H7 (cell line): ENCODE results near the gene RANBP1. TPM values are rescaled to one million over a fixed set of nuclear protein-coding genes. Genes with fewer than 3 reads are reported as not detected.
A peak's percentile ranks its signal among the peaks of the same experiment; 100 is the strongest.
"Not testable (repeated sequence)": the region's sequence is repeated elsewhere in the genome, so short reads cannot be mapped to it uniquely, and the experiment has no call there.

Experiments
- DNase-seq: peaks from one replicate; pipeline ENCODE4 v3.0.0; 2012
- H3K27me3 ChIP-seq: 2 replicates; pipeline ENCODE4 v1.6.0; 2011; ENCODE audit warnings: mild to moderate bottlenecking, low read length; ENCODE audit not compliant: control insufficient read depth, insufficient read depth
- H3K36me3 ChIP-seq: replicated peaks from 2 replicates; pipeline ENCODE4 v1.5.1; 2011; ENCODE audit warnings: low read length; ENCODE audit not compliant: control insufficient read depth, insufficient read depth
- H3K4me3 ChIP-seq: 2 replicates; pipeline ENCODE4 v1.5.1; 2011; ENCODE audit warnings: low read depth, mild to moderate bottlenecking, control low read depth, low read length, moderate library complexity; ENCODE audit not compliant: insufficient read depth
- total RNA-seq: library from RNA; depleted of rRNA; stranded (reverse); fragments of >200 nt; shearing (Covaris generic); gene quantifications from 2 replicates; pipeline ENCODE4 v1.2.3, GENCODE V29; 2014; rRNA removed

Gene RANBP1
- 564 and 664 TPM in 2 replicates for total RNA-seq

DNA sequence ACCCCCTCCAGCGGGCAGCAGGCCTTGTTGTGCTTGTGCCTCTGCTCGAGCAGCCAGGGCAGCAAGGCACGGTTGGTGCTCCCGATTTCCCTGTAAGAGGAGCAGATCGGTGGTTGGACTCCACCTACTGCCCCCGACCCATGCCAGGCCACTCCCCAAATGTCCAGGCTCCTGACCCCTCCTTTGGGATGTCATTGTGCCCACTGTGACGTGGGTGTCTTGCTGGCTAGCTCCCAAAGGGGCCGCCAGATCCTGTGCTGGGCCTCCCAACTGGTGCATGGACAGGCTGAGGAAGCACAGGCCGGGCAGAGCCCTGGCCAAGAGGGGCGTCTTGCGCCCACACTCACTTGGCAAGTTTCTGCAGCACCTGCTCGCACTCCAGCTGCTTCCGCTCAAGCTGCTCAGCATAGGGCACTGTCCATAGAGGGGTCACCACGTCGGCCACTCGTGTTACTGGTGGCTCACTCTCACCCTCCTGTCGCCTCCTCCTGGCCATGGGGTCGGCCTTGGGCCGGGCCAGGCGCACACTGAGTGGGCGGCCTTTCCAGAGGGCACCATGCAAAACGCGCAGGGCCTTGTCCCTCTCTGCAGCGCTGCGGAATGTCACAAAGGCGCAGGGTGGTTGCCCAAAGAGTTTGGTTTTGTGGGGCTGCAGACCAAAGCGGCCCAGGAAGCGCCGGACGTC is at the start of gene RANBP1:
TSS of gene RANBP1 (plus strand) at position 414 of the 685 bp plus-strand sequence. CDS start at position 495, 81 bp downstream.
- Histone ChIP-seq H3K27me3 (no peaks in the 10 kb centered on the region), H3K4me3 (peak within 1 kb of the TSS; percentile 94), H3K36me3 (peaks cover 38% of the 10 kb centered on the region)
- peak; percentile 77 for DNase-seq

DNA sequence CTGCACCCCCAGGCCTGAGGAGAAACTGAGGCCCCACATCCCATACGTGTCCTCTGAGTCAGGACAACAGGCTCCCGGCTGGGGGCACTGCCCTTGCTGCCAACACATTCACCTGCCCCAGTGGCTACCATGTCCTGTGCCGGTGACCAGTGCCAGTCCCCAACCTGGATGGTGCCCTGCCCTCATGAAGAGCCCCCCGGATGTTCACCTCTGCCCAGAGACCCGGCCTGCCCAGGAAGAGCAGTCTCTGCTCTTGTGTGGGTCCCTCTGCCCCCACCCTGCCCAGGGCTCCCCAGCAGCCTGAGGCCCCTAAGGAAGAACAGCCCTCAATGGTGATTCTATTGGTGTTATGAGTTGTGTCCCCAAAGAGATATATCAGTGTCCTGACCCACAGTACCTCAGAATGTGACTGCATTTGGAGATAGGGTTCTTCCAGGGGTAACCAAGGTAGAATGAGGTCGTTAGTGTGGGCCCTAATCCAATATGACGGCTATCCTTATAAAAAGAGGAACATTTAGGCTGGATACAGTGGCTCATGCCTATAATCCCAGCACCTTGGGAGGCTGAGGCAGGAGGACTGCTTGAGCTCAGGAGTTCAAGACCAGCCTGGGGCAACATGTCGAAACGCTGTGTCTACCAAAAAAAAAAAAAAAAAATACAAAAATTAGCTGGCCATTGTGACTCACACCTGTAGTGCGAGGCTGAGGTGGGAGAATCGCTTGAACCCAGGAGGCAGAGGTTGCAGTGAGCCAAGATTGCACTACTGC is 49.1 kb upstream of the RANBP1 start:
- DNase-seq = no peak
- H3K4me3 ChIP-seq = no peak overlapping the region
- no peaks in the 10 kb centered on the region; the same call in 1 of the 2 replicates for H3K27me3 ChIP-seq
- H3K36me3 ChIP-seq = no peaks in the 10 kb centered on the region; the same call in 1 of the 2 replicates

DNA sequence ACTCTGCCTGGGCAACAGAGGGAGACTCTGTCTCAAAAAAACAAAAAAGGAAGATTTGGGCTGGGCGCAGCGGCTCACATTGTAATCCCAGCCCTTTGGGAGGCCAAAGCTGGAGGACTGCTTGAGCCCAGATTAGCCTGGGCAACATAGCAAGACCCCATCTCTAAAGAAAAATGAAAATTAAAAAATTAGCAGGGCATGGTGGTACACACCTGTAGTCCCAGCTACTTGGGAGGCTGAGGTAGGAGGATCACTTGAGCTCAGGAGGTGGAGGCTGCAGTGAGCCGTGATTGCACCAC is 48.6 kb upstream of the RANBP1 start:
- H3K36me3 ChIP-seq, H3K27me3 ChIP-seq, DNase-seq, H3K4me3 ChIP-seq: not testable (repeated sequence)

DNA sequence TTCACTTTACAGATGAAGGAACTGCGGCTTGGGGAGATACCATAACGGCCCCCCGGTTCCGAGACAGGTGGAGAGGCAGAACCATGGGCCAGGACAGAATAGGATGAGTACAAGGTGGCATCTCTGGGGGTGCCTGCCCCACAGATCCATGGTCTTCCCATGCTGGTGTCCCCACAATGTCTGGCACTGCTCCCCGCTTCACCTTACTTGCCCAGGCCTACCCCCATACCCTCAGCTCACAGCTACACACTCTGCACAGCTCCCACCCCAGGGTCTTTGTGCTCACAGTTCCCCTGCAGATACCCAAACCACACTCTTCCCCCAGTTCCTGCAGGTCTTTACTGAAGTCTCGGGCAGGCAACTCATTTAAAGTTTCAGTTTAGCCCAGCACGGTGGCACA is 47.3 kb upstream of the RANBP1 start:
- H3K27me3 ChIP-seq = no peaks in the 10 kb centered on the region; the same call in 1 of the 2 replicates
- H3K4me3 ChIP-seq = no peak overlapping the region
- no peak for DNase-seq
- H3K36me3 ChIP-seq = no peaks in the 10 kb centered on the region; the same call in 1 of the 2 replicates

DNA sequence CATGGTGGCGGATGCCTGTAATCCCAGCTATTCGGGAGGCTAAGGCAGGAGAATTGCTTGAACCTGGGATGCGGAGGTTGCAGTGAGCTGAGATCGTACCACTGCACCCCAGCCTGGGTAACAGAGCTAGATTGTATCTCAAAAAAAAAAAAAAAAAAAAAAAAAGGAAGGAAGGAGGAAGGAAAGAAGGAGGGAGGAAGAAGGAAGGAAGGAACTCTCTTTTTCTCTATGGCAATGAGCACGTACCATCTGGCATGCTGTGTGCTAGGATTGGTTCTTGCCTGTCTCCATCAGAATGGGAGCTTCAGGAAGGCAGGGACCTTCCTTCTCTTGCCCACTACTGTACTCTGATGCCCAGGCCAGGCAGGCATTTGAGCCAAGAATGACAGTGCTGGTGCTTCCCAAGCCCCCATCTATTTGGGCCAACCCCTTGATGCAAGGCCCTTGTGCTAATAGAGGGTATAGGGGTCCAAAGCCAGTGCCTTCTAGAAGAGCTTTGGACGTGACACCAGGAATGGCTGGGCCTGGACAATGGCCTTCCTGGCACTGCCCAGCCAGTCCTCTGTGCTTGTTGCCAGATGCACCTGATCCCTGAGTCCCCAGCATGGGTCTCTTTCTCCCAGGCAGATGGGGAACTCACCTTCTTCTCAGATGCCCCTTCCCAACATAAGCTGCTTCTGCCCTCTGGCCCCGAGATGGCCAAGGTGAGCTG is 46.4 kb upstream of the RANBP1 start:
- Histone ChIP-seq H3K36me3 (no peaks in the 10 kb centered on the region; the same call in 1 of the 2 replicates), H3K4me3 (no peak overlapping the region), H3K27me3 (no peaks in the 10 kb centered on the region; the same call in 1 of the 2 replicates)
- DNase-seq = no peak

DNA sequence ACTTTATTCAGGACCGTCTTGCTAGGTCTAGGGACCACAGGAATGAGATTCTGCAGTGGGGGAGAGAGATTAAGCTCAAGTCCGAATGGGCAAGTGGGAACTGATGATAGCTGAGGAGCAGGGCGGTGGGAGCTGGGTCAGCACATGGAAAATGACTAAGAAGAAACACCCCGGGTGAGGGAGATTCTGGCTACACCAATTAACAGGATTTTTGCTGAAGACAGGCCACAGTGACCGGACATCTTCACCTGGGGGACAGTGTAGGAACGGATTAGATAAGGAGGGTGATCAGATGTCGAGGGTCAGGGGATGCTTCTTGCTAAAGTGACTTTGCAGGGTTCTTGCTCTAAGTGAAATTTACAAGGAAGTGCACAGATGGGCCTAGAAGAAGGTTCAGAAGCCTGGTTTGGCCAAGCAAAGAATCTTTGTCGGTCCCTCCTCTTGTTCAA is 44.4 kb upstream of the RANBP1 start:
- Histone ChIP-seq H3K4me3 (no peak overlapping the region), H3K27me3 (no peaks in the 10 kb centered on the region; the same call in 1 of the 2 replicates), H3K36me3 (no peaks in the 10 kb centered on the region)
- no peak for DNase-seq

DNA sequence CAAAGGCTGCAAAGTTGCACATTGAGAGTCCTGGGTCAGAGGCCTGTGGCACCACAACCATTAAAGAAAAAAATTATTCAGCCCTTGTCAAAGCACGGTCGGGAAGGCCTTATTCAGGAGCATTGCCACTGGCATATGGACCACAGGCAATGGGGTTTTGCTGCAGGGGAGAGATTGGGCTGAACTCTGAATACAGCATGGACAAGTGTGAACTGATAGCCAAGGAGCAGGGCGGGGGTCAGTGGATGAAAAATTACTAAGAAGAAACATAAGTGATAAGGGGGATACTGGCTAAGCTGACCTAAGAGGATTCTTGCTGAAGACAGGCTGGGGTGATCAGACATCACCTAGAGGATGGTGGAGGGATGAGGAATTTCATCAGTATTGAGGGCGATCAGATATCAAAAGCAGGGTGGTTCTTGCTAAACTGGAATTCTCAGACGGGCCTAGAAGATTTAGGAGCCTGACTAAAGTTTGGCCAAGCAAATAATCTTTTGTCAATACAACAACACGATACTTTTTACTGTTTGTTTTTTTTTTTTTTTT is 39.2 kb upstream of the RANBP1 start:
- no peaks in the 10 kb centered on the region for H3K36me3 ChIP-seq
- H3K27me3 ChIP-seq = no peaks in the 10 kb centered on the region
- no peak overlapping the region for H3K4me3 ChIP-seq
- DNase-seq = no peak

DNA sequence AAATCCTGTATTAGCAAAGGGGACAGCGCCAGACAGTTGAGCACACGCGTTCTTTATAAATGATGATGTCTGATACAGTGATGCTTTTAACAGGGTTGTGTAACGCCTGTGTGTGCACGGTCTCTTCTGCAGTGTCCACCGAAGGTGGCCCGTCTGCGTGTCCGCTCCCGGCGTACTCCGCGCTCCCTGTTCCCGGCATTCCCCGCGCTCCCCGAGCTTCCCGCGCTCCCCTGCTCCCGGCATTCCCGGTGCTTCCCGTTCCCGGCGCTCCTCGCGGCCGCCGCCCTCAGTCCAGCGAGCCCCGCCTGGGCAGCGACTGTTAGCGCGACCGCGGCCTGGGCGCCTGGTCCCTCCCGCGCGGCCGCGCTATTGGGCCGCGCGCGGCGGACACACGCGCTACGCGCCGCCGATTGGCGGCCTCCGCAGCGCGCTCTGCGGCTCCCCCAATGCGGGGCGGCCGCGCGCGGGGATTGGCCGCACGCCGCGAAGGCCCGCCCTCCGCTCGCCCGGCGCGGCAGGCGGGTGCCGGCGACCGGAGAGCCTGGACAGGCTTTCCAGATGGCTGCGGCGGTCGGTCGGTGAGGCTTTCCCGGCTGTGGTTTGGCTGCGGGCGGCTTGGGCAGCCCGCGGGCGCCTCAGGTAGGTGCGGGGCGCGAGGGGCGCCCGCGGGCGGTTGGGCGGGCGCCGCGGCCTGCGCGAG is 36.0 kb upstream of the RANBP1 start, which contains the start of gene DGCR8:
TSS of gene DGCR8 (plus strand) at position 497 of the 700 bp plus-strand sequence. CDS start 5,723 bp downstream, outside the sequence.
- Histone ChIP-seq H3K27me3 (no peaks in the 10 kb centered on the region), H3K4me3 (peak within 1 kb of the TSS; percentile 74), H3K36me3 (no peaks in the 10 kb centered on the region)
- DNase-seq = peak; percentile 99

DNA sequence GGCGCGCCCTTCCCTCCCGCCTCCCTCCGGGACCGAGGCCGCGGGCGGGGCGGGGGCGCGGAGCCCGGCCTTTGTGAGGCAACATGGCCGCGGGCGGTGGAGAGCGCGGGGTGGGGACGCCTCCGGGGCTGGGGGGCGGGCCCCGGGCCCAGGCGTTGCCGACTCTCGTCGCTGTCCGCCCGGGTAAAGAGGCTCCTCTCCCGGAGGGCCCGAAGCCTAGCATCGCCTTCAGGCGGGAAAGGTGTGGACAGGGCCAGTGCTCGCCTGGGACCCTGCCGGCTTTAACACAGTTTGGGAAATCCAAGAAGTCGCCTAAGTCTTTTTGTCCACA is 35.5 kb upstream of the RANBP1 start:
- Histone ChIP-seq H3K27me3 (no peaks in the 10 kb centered on the region), H3K36me3 (no peaks in the 10 kb centered on the region), H3K4me3 (peak overlapping the region; percentile 74)
- DNase-seq = peak; percentile 96

DNA sequence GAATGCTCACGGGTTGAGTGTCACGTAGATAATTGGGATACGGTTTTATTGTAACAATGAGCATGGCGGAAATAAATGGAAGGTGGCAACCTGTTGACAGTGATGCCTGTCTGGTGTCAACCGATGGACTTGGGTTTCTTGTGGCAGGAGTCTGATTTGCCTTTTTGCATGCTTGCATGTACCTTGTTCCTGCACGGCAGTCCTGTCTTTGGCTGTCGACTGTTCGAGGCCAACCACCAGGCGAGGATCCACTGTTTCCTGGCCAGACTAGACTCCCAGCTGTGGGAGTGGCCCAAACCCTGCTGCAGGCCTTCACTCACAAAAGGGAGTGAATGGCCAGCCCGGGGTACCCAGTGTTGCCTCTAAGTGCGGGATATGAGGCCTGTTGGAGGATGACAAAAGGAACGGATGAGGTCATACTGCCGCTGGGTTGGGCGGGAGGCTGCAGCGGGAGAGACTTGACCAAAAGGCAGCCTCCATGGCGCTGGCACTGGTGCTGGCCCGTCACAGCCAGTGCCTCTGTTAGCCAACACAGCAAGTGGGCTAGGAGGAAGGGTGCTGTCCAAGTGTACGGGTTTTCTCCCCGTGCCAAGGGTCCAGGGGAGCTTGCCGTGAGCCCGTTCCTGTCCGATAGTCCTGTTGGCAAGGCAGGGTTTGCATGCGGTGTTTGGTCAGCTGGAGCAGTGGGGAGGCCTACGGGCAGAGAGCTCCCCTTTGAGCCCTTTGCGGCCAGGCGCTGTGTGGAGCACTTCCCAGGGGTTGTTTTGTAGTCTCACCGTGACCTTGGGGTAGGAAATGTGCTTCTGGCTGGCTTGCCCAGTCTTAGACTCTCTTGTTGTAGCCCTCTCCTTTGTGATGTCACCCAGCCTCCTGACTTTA is 34.9 kb upstream of the RANBP1 start:
- peak overlapping the region; percentile 74 for H3K4me3 ChIP-seq
- DNase-seq = peak; percentile 76
- peaks cover 2% of the 10 kb centered on the region; the same call in 1 of the 2 replicates for H3K36me3 ChIP-seq
- no peaks in the 10 kb centered on the region for H3K27me3 ChIP-seq

DNA sequence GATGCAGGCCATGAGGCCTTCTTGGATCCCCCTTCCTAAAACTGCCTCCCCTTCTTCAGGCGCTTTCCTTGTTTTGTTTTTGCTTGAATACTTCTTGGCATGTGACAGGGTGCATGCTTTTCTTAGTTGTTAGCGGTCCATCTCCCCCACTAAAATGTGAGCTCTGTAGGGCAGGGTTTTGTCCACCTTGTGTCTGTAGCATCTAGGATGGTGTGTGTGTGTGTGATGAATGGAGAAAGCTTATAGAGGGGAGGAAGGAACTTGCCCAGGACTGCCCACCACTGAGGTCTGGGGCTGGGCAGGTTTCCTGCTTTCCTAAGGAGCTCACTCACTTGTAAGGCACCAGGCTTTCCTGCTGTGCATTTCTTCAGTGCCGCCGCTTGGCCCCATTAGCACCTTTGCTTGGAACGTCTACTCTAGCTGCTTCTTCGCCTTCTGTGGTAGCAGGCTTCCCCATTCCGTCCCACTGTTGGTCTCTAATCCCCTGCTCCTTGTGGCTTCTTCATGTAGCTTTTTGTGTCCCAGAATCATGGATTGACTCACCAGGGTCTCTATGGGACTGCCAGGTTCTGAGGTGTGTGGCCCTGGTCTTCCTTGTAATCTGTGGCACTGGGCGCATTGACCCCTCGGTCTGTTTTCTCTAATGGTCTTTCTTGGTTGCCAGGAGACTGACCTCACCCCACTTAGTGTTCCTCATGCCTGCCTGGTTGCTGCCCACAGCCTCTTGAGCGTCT is 32.6 kb upstream of the RANBP1 start:
- Histone ChIP-seq H3K4me3 (no peak overlapping the region), H3K36me3 (peaks cover 24% of the 10 kb centered on the region), H3K27me3 (no peaks in the 10 kb centered on the region)
- no peak for DNase-seq

DNA sequence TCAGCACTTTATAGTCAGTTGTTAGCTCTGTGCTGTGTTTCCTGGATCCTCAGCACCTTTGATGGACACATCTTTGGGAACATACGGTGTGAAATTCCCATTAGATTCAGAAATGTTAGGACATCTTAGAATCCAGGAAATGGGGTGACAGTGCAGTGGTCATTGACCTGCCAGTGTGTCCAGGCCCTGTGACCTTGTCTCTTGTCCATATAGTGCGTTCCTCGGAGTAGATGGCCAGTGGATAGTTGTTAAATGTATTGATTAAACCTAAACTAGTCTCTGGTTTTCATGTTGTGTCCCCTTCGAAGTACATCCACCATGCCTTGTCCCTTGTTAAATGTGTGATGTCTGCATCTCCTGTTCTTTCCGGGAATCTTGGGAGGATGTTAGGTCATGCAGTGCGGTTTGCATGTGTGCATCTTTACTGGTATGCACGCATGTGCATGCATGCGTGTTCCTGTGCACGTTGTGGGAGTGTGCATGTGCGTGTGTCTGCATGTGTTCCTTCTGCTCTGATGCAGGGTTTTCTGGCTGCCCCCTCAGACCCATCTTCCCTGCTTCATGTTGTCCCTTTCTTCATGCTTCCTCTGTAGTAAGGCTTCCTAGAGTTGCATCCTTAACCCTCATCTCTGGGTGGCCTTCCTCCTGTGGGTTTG is 31.9 kb upstream of the RANBP1 start:
- Histone ChIP-seq H3K27me3 (no peaks in the 10 kb centered on the region), H3K4me3 (no peak overlapping the region), H3K36me3 (peaks cover 31% of the 10 kb centered on the region)
- DNase-seq = no peak
